Heart right ventricle (tissue), 16 donors: Measurements from ENCODE around the gene CACNB2. TPM values are rescaled to one million over a fixed set of nuclear protein-coding genes. Genes with fewer than 3 reads are reported as not detected.

Experiments used
- ATAC-seq, 8 donors: fragments of 200-7000 bp; cut with Tn5 transposase; one replicate each; pipeline ENCODE4 v1.9.1; 2020; ENCODE audit warnings: mild to moderate bottlenecking in 8 of 8, moderate library complexity in 8 of 8, moderate number of reproducible peaks in 1 of 8
- DNase-seq, 2 donors: peaks; one replicate each; pipeline ENCODE4 v3.0.0-alpha.2; 2020
- H3K27ac ChIP-seq, 10 donors: fragments of 200-600 bp; sonication (generic) in 2 of 10; one replicate each; pipeline versions ENCODE4 v1.5.0 to v1.8.0; 2020 to 2022; ENCODE audit warnings: mild to moderate bottlenecking in 3 of 10
- H3K27me3 ChIP-seq, 7 donors: fragments of 200-600 bp; one replicate each; pipeline ENCODE4 v1.8.0; 2021 to 2022; ENCODE audit warnings: mild to moderate bottlenecking in 2 of 7
- H3K36me3 ChIP-seq, 9 donors: fragments of 200-600 bp; sonication (generic) in 1 of 9; one replicate each; pipeline versions ENCODE4 v1.5.0 to v1.8.0; 2020 to 2022; ENCODE audit warnings: mild to moderate bottlenecking in 2 of 9
- H3K4me1 ChIP-seq, 9 donors: fragments of 200-600 bp; sonication (generic) in 1 of 9; one replicate each; pipeline versions ENCODE4 v1.5.0 to v1.8.0; 2020 to 2022; ENCODE audit warnings: mild to moderate bottlenecking in 4 of 9
- H3K4me3 ChIP-seq, 10 donors: fragments of 200-600 bp; sonication (generic) in 2 of 10; one replicate each; pipeline versions ENCODE4 v1.5.0 to v1.8.0; 2020 to 2022; ENCODE audit warnings: mild to moderate bottlenecking in 7 of 10, moderate library complexity in 2 of 10
- H3K9me3 ChIP-seq, 11 donors: fragments of 200-600 bp in 10 of 11; sonication (generic) in 2 of 11; one replicate each; pipeline versions ENCODE4 v1.5.0 to v1.8.0; 2013 to 2022; ENCODE audit warnings: mild to moderate bottlenecking in 2 of 11, control low read depth in 1 of 11, moderate library complexity in 1 of 11
- CTCF ChIP-seq, 9 donors: fragments of 200-600 bp; sonication (generic) in 2 of 9; IDR thresholded peaks; one replicate each; pipeline versions ENCODE4 v1.5.0 to v1.8.0; 2021 to 2022; ENCODE audit warnings: antibody characterized with exemption in 9 of 9, mild to moderate bottlenecking in 5 of 9, moderate library complexity in 1 of 9
- WGBS, 2 donors: extraction: QIAGEN DNeasy Blood & Tissue Kit; methylation state at CpG; one replicate each; pipeline ENCODE4 v1.1.7; 2013; ENCODE audit warnings: inconsistent platforms in 1 of 2; 5-methylcytosine and 5-hydroxymethylcytosine counted together
- intact Hi-C, 10 donors: fragments of 100-400 bp; cut with DNase I; formaldehyde crosslinking; loops; one replicate each; pipeline versions ENCODE4 v1.11.1 to v1.14.2; 2022
- polyA plus RNA-seq, 2 donors: library from polyadenylated mRNA; stranded (reverse); fragments of 200-250 nt; gene quantifications; one replicate each; pipeline ENCODE4 v1.2.3, GENCODE V29; 2013
- total RNA-seq, 10 donors: library from RNA; stranded (reverse); fragmentation: NEBNext Ultra II Directional in 3 of 10; extraction: Animal tissue kit (Norgen Biotek cat#: 25700) in 3 of 10; gene quantifications; one replicate each; pipeline versions ENCODE4 v1.2.1 to v1.2.4, GENCODE V29; 2021 to 2023
- donor health status: Arrhythmogenic right ventricular cardiomyopathy.
- donor health status: ischemic (EF 13 %, LVEDD 7.1; RV severe dilation, severe dysfunction).
- donor health status: healthy with polysubstance abuse.
- donor health status: DM: no; HTN: yes; CAD: no.
- donor health status: DM: no; HTN: no; CAD: no.
- donor health status: ischemic (EF 25% LVEDD 6.9; RV normal size, moderate dysfunction).
- donor health status: ischemic (EF 25% LVEDD 5.7; RV mildly dilated, moderate dysfunction).
- donor health status: healthy.
- donor health status: DM: yes; HTN: yes; CAD: no.
- donor health status: Ischemic cardiomyopathy.
- donor health status: ischemic (EF 35%, LVEDD 5.7; RV mildly dilated, moderate dysfunction).
- donor health status: nonischemic (EF 11% LVEDD 7.7; RV severe dilation, severe dysfunction).
- donor health status: DM: yes; HTN: yes; CAD: no.
- donor health status: PGD.
- donor health status: ischemic (EF 29% LVEDD 5.4; RV normal size, mild dysfunction).
- donor health status: nonischemic (EF 23%, LVEDD 6.1; RV moderate dilation, normal function).

The CACNB2 gene
- total and polyA plus RNA-seq, 12 donors = 8.9 to 71.1 (median 36.7) TPM

- no peak for TF ChIP-seq CTCF (IDR thresholded peaks at IDR 0.05)
- Histone ChIP-seq H3K4me1 (peaks cover 0 to 29% (median 9%) of the 10 kb centered on the region in 9 donors), H3K27ac (peak overlapping the region in 9 of 10 donors; percentile 14 to 61 (median 50)), H3K4me3 (no peak overlapping the region), H3K27me3 (no peaks in the 10 kb centered on the region), H3K9me3 (no peaks in the 10 kb centered on the region), H3K36me3 (no peaks in the 10 kb centered on the region)
- DNase-seq (no peak), ATAC-seq (peak in 4 of 8 donors; percentile 19 to 36 (median 29))
- intact Hi-C loops = no loop called here
- 52 to 53% methylated on average over 5 of the region's 5 CpGs for WGBS, 2 donors
These were observed 193.4 kb downstream of the CACNB2 start for GRCh38 chr10:18333621-18334020.

- no peaks in the 10 kb centered on the region for H3K36me3 ChIP-seq
- H3K27ac ChIP-seq = peak overlapping the region in 9 of 10 donors; percentile 32 to 61 (median 50)
- intact Hi-C loops = no loop called here
- 31 to 32% methylated on average over 8 of the region's 8 CpGs for WGBS, 2 donors
- DNase-seq (no peak), ATAC-seq (peak in 6 of 8 donors; percentile 43 to 69 (median 57))
- no peak overlapping the region for H3K4me3 ChIP-seq
- no peaks in the 10 kb centered on the region for H3K9me3 ChIP-seq
- no peak for TF ChIP-seq CTCF (IDR thresholded peaks at IDR 0.05)
- H3K4me1 ChIP-seq = peaks cover 0 to 29% (median 9%) of the 10 kb centered on the region in 9 donors
- H3K27me3 ChIP-seq = no peaks in the 10 kb centered on the region
These were observed 194.1 kb downstream of the CACNB2 start for GRCh38 chr10:18334116-18334867.

- DNase-seq (peak; percentile 29 to 37), ATAC-seq (peak; percentile 53 to 95 (median 88))
- H3K27me3 ChIP-seq = no peaks in the 10 kb centered on the region
- H3K36me3 ChIP-seq = no peaks in the 10 kb centered on the region
- TF ChIP-seq CTCF (IDR thresholded peaks at IDR 0.05) = no peak
- peak overlapping the region in 9 of 10 donors; percentile 38 to 67 (median 54) for H3K4me3 ChIP-seq
- H3K27ac ChIP-seq = peak overlapping the region; percentile 64 to 87 (median 79)
- 16 to 24% methylated on average over 13 of the region's 13 CpGs for WGBS, 2 donors
- intact Hi-C loops = loop anchor here in 4 of 10 donors (5.0 to 10.0 kb wide), 2 partner anchors 124 to 132 kb away; no protein-coding TSS in a partner anchor
- no peaks in the 10 kb centered on the region for H3K9me3 ChIP-seq
- peaks cover 0 to 5% (median 0%) of the 10 kb centered on the region in 9 donors for H3K4me1 ChIP-seq
These were observed 200.3 kb downstream of the CACNB2 start for GRCh38 chr10:18340496-18341051.

- no peaks in the 10 kb centered on the region for H3K36me3 ChIP-seq
- H3K27me3 ChIP-seq = no peaks in the 10 kb centered on the region
- DNase-seq (no peak), ATAC-seq (peak in 6 of 8 donors; percentile 8 to 46 (median 33))
- no peaks in the 10 kb centered on the region for H3K9me3 ChIP-seq
- 16 to 36% methylated on average over 1 of the region's 1 CpG for WGBS, 2 donors
- TF ChIP-seq CTCF (IDR thresholded peaks at IDR 0.05) = no peak
- H3K27ac ChIP-seq = peak overlapping the region; percentile 64 to 87 (median 79)
- intact Hi-C loops = loop anchor here in 4 of 10 donors (5.0 to 10.0 kb wide), 2 partner anchors 124 to 131 kb away; no protein-coding TSS in a partner anchor
- H3K4me1 ChIP-seq = peaks cover 0 to 5% (median 0%) of the 10 kb centered on the region in 9 donors
- H3K4me3 ChIP-seq = peak overlapping the region in 9 of 10 donors; percentile 38 to 67 (median 54)
These were observed 200.8 kb downstream of the CACNB2 start for GRCh38 chr10:18341055-18341454.
